Transverse colon (tissue), 4 donors: ENCODE results near the gene PRTG.

Experiments used
- EP300 ChIP-seq: sonication (generic); formaldehyde crosslinking; IDR thresholded peaks from one replicate; pipeline ENCODE4 v1.6.1; 2017; ENCODE audit warnings: antibody characterized with exemption, low read depth
- POLR2A ChIP-seq: fragments of 450-650 bp; IDR thresholded peaks from one replicate; pipeline ENCODE4 v1.6.1; 2016; ENCODE audit warnings: antibody characterized with exemption, mild to moderate bottlenecking, moderate library complexity
- POLR2AphosphoS5 ChIP-seq, 3 donors: sonication (generic); formaldehyde crosslinking; IDR thresholded peaks; one replicate each; pipeline ENCODE4 v1.6.1; 2016; ENCODE audit warnings: antibody characterized with exemption in 3 of 3
- TF ChIP-seq, protein P1 (sequence below), 5 experiments: fragments of 200-600 bp in 3 of 5; fragments of 450-650 bp in 2 of 5; sonication (generic) in 3 of 5; IDR thresholded peaks; 1 replicate in 2 of 5; 2 replicates in 3 of 5; pipeline ENCODE4 v1.5.1; 2016 to 2017; ENCODE audit warnings: antibody characterized with exemption in 5 of 5, inconsistent platforms in 3 of 5, mild to moderate bottlenecking in 2 of 5, moderate library complexity in 1 of 5

DNA sequence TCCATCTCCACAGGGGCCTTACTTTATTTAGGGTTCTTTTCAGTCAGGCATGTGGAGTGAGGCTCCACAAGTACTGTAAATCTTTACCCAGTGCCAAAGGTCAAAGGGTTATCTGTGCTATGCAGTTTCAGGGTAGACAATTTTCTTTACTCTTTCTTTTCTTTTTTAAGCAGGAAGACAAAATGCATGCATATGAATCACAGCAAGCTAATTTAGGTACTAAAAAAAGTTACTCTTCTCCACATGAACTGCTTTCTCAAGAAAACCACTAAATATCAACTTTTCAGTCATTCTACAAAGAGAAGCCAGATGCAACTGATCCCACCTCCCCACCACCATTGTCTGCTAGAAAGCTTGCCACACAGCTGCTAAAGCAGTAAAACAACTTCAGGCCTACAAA is 81.5 kb downstream of the PRTG start:
- no peak for TF ChIP-seq POLR2A
- TF ChIP-seq, protein P1, sequence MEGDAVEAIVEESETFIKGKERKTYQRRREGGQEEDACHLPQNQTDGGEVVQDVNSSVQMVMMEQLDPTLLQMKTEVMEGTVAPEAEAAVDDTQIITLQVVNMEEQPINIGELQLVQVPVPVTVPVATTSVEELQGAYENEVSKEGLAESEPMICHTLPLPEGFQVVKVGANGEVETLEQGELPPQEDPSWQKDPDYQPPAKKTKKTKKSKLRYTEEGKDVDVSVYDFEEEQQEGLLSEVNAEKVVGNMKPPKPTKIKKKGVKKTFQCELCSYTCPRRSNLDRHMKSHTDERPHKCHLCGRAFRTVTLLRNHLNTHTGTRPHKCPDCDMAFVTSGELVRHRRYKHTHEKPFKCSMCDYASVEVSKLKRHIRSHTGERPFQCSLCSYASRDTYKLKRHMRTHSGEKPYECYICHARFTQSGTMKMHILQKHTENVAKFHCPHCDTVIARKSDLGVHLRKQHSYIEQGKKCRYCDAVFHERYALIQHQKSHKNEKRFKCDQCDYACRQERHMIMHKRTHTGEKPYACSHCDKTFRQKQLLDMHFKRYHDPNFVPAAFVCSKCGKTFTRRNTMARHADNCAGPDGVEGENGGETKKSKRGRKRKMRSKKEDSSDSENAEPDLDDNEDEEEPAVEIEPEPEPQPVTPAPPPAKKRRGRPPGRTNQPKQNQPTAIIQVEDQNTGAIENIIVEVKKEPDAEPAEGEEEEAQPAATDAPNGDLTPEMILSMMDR (IDR thresholded peaks at IDR 0.05), result no peak
- no peak for TF ChIP-seq POLR2AphosphoS5 (IDR thresholded peaks at IDR 0.05)
- no peak for TF ChIP-seq EP300
